ENCODE data around the gene CTSK. TPM values are rescaled to one million over a fixed set of nuclear protein-coding genes. Genes with fewer than 3 reads are reported as not detected.
"Not testable (repeated sequence)": the region's sequence is repeated elsewhere in the genome, so short reads cannot be mapped to it uniquely, and the experiment has no call there.

Gene CTSK
- total RNA-seq, 1 experiment from 2014 or later: 8.6 TPM

DNA sequence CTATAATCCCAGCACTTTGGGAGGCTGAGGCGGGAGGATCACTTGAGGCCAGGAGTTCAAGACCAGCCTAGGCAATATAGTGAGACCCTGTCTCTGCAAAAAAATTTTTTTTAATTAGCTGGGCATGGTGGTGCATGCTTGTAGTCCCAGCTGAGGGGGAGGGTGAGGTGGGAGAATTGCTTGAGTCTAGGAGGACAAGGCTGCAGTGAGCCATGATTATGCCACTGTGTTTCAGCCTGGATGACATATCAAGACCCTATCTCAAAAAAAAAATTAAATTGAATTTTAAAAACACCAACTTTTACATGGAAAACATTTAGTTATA lies 42.1 kb downstream of the CTSK start:
- in situ Hi-C loops (cut with HindIII; ENCODE audit: low sequenced_read_pairs); DNase-seq (ENCODE audit: low spot score): not testable (repeated sequence)

DNA sequence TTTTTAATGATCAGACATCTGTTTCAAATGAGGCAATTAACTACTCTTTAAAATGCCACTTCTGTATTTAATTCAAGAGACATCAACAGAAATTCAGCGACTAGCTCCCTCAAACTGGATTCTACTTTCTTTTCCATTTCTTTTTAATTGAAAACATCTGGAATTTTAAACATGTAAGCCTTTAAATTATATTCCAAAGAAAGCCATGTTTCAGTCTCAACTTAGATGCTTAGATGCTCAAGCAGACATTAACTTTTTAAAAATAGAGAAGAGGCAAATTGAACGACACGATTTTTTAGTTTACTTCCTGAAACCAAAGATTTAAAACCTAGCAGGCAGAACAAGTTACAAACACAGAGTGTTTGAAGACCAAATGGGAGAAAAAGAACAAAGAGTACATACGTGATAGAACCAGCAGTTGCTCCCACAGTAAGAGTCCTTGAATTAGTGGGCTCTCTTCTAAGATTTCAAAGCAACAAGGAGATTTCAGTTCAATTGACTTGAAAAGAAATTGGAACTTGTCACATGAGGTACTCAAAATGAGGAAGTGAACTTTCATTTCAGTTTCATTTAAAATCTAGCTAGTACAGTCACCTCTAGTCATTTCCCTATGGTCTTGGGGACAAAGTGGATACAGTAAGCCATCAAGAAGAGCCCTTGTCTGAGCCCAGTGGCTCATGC lies 42.6 kb downstream of the CTSK start, which contains the start of gene CTSS:
Gene CTSS (minus strand): TSS at position 483 of the 681 bp plus-strand sequence. CDS start 1,015 bp downstream, outside the sequence.
- in situ Hi-C loops (cut with HindIII; ENCODE audit: low sequenced_read_pairs): no loop called here
- no peak for DNase-seq (ENCODE audit: low spot score)

DNA sequence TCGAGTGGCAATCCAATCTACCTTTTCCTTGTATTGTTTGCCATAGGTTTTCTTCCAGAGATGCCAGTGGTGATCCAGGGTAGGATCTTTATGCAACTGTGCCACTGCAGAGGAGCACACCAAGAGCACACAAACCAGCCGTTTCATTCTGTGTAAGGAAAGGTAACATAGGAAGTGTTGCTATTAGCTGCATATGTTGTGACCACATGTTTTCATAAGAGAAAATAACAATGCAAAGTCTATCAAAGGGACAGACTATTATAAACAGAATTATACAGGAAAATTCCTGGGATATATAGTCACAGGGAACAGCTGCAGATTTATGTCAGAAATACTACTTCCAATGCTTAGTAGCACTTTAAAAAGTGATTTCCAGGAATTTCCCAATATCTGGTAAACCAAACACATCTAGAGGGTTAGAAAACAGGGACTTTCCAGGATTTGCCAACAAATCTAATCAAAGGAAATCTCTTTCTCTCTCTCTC lies 43.4 kb downstream of the CTSK start:
- no peak for DNase-seq (ENCODE audit: low spot score)
- in situ Hi-C loops (cut with HindIII; ENCODE audit: low sequenced_read_pairs): no loop called here

DNA sequence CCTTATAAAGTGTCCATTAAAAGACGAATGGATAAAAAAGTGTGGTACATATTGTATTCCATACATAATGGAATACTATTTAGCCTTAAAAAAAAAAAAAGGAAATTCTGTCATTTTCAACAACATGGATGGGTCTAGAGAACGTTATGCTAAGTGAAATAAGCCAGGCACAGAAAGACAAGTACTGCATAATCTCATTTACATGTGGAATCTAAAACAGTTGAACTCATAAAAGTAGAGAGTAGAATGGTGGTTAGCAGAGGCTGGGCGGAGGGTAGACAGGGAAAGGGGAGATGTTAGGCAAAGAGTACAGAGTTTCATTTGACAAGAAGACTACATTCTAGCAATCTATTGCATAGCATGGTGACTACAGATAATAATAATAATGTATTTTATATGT lies 45.0 kb downstream of the CTSK start:
- no peak for DNase-seq (ENCODE audit: low spot score)
- in situ Hi-C loops (cut with HindIII; ENCODE audit: low sequenced_read_pairs): no loop called here

DNA sequence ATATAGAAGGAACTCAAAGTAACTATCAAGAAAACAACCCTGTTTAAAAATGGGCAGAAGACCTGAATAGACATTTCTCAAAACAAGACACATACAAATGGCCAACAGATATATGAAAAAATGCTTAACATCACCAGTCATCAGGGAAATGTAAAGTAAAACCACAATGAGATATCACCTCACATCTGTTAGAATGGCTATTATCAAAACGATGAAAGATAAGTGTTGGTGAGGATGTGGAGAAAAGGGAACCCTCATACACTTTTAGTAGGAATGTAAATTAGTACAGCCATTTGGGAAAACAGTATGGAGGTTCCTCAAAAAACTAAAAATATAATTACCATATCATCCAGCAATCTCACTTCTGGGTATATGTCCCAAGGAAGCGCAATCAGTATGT lies 45.5 kb downstream of the CTSK start:
- no peak for DNase-seq (ENCODE audit: low spot score)
- in situ Hi-C loops (cut with HindIII; ENCODE audit: low sequenced_read_pairs): no loop called here

DNA sequence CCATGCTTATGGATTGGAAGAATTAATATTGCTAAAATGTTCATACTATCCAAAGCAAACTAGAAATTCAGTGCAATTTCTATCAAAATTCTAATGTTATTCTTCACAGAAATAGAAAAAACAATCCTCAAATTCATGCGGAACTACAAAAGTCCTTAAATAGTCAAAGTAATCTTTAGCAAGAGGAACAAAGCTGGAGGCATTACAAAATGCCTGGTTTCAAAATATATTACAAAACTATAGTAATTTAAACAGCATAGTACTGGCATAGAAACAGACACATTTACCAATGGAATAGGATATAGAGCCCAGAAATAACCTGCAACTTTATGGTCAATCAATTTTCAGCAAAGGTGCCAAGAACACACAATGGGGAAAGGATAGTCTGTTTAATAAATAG lies 46.3 kb downstream of the CTSK start:
- in situ Hi-C loops (cut with HindIII; ENCODE audit: low sequenced_read_pairs): no loop called here

DNA sequence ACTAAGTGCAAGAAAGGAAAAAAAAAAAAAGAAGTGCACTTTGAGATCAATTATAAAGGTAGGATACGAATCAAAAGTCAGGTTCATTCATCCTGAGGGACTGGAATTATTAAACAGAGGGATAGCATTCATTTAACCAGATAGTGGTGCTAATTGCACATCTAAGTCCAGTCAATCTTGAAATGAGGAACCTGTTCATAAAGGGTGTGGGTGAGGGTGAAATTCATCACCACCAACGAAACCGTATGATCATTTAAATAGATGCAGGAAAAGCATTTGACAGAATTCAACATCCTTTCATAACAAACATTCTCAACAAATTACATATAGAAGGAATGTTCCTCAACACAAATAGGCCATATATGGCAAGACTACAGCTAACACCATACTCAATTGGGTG lies 48.0 kb downstream of the CTSK start:
- in situ Hi-C loops (cut with HindIII; ENCODE audit: low sequenced_read_pairs): no loop called here

More for the DNA sequence above, 46.3 kb downstream of the CTSK start:
- DNase-seq (ENCODE audit: low spot score): no peak

DNA sequence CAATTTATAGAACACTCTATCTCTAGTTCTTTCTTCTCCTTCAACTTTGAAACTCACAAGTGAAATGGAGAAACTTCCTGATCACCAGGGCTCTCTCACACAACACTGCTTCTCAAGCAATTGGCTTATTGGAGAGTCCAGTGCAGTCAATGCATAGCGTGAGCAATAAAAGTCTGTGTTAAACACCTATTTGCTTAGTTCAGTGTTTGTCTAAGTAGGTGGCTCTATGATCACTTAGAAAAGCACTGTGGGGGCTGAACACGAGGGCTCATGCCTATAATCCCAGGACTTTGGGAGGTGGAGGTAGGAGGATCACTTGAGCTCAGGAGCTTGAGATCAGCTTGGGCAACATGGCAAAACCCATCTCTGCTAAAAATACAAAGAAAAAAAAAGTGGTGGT lies 54.6 kb downstream of the CTSK start:
- in situ Hi-C loops (cut with HindIII; ENCODE audit: low sequenced_read_pairs): no loop called here

More for the DNA sequence above, 48.0 kb downstream of the CTSK start:
- DNase-seq (ENCODE audit: low spot score): no peak

DNA sequence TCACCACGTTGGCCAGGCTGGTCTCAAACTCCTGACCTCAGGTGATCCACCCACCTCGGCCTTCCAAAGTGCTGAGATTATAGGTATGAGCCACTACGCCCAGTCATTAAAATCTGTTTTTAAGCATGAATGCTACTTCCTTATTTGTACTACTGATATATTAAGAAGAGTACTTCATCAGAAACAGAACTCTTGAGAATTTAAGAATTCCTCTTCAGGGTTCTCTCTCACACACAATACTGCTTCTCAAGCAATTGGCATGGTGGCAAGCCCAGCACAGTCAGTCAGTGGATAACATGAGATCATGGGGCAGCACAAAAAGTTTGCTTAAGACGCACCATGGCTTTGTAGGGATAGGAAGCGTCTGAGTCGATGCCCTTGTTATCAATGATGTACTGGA lies 56.6 kb downstream of the CTSK start:
- in situ Hi-C loops (cut with HindIII; ENCODE audit: low sequenced_read_pairs): no loop called here
- no peak for DNase-seq (ENCODE audit: low spot score)

More for the DNA sequence above, 54.6 kb downstream of the CTSK start:
- no peak for DNase-seq (ENCODE audit: low spot score)

DNA sequence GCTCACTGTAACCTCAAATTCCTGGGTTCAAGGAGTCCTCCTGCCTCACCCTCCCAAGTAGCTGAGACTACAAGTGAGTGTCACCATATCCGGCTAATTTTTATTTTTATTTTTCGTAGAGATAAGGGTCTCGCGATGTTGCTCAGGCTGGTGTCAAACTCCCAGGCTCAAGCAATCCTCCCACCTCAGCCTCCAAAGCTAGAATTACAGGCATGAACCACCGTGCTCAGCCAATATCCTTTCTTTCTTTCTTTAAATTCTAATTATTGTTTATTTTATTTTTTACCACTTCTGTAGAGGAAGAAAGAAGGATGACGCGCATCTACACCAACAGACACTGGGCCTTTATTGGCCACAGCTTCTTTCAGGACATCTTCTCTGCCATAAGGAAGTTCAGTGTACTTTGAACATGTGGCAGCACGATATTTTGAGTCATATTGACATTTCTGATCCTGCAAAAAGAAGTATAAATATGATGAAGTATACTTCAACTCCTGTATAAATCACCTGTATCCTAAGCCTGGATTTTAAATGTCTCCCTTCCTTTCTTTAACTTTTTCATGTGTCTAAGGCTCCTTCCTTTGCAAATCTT lies 58.2 kb downstream of the CTSK start:
- in situ Hi-C loops (cut with HindIII; ENCODE audit: low sequenced_read_pairs): no loop called here
- DNase-seq (ENCODE audit: low spot score): no peak

DNA sequence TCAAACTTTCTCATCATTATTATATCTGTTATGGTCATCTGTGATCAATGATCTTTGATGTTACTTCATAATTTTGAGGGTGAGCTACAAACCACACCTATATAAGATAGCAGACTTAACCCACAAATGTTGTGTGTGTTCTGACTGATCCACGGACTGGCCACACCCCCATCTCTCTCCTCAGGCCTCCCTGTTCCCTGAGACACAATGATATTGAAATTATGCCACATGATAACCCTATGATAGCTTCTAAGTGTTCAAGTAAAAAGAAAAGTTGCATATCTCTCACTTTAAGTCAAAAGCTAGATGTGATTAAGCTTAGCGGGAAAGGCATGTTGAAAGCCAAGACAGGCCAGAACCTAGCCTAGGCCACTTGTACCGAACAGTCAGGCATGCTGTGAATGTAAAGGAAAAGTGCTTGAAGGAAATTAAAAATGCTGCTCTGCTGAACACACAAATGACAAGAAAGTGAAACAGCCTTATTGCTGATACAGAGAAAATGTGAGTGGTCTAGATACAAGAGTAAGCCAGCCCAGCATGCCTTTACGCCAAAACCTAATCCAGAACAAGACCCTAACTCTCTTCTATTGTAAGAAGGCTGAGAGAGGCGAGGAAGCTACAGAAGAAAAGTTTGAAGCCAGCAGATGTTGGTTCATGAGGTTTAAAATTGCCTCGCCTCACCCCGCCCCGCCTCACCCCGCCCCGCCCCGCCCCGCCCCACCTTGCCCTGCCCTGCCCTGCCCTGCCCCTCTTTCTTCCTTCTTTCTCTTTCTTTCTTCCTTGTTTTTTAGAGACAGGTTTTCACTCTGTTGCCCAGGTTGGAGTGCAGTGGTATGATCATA lies 59.0 kb downstream of the CTSK start:
- in situ Hi-C loops (cut with HindIII; ENCODE audit: low sequenced_read_pairs): no loop called here
- DNase-seq (ENCODE audit: low spot score): no peak

Other genes with a start within 250 kb of the CTSK start
- 112 and 129 TPM in 2 replicates for gene MCL1, start 228.7 kb downstream of the CTSK start, total RNA-seq (2014; rRNA removed; shearing (Covaris generic))
- 219 and 372 TPM in 2 replicates for gene ENSA, start 178.6 kb downstream of the CTSK start, total RNA-seq (2014; rRNA removed; shearing (Covaris generic))
- 4.4 and 11.1 TPM in 2 replicates for gene GOLPH3L, start 111.1 kb downstream of the CTSK start, total RNA-seq (2014; rRNA removed; shearing (Covaris generic))
- not detected in 2 replicates for gene HORMAD1, start 87.4 kb downstream of the CTSK start, total RNA-seq (2014; rRNA removed; shearing (Covaris generic))
- gene CTSS, start 42.5 kb downstream of the CTSK start, total RNA-seq (2014; rRNA removed; shearing (Covaris generic)): not detected in 2 replicates
- gene ARNT, start 68.3 kb upstream of the CTSK start, total RNA-seq (2014; rRNA removed; shearing (Covaris generic)): 16.7 and 24.9 TPM in 2 replicates
- gene CTXND2, start 78.9 kb upstream of the CTSK start, total RNA-seq (2014; rRNA removed; shearing (Covaris generic)): not detected in 2 replicates
- gene SETDB1, start 118.1 kb upstream of the CTSK start, total RNA-seq (2014; rRNA removed; shearing (Covaris generic)): 28.2 and 33.5 TPM in 2 replicates
- 38.3 and 68.8 TPM in 2 replicates for gene CERS2, start 166.6 kb upstream of the CTSK start, total RNA-seq (2014; rRNA removed; shearing (Covaris generic))
- gene ANXA9, start 174.0 kb upstream of the CTSK start, total RNA-seq (2014; rRNA removed; shearing (Covaris generic)): 2.7 and 3.6 TPM in 2 replicates
- 8.1 and 12.7 TPM in 2 replicates for gene MINDY1, start 198.6 kb upstream of the CTSK start, total RNA-seq (2014; rRNA removed; shearing (Covaris generic))
- 9.4 and 12.0 TPM in 2 replicates for gene PRUNE1, start 200.2 kb upstream of the CTSK start, total RNA-seq (2014; rRNA removed; shearing (Covaris generic))
- not detected in 2 replicates for gene BNIPL, start 228.3 kb upstream of the CTSK start, total RNA-seq (2014; rRNA removed; shearing (Covaris generic))
- gene C1orf56, start 239.5 kb upstream of the CTSK start, total RNA-seq (2014; rRNA removed; shearing (Covaris generic)): 0.07 TPM in 1 of 2 replicates, not detected in the other